ENCODE data around the gene CPNE1. TPM values are rescaled to one million over a fixed set of nuclear protein-coding genes. Genes with fewer than 3 reads are reported as not detected.

The CPNE1 gene
- total and polyA plus RNA-seq, 10 of the 15 experiments (the other 5 are each of a cell fraction or from before 2014, with no cell fraction given) = 84.9 to 209 (median 146) TPM

- BruUV-seq (replicated peaks) = TSS peak; percentile 84
- Histone ChIP-seq H3K79me2 (ENCODE audit: control insufficient read depth, insufficient read depth, low read length) (peaks cover 27% of the 10 kb centered on the region), H4K20me1 (ENCODE audit: control insufficient read depth, insufficient read depth) (no peaks in the 10 kb centered on the region; the same call in 1 of the 2 replicates), H3K27me3 (replicated peaks in 1 of 2; ENCODE audit: control insufficient read depth in 2 of 2, insufficient read depth in 2 of 2, low read length in 1 of 2) (no peaks in the 10 kb centered on the region), H3K27ac (ENCODE audit: control insufficient read depth, insufficient read depth) (peak within 1 kb of the TSS; percentile 87), H3K4me2 (ENCODE audit: control insufficient read depth, insufficient read depth) (peak within 1 kb of the TSS; percentile 95), H3K9me3 (replicated peaks; ENCODE audit: control insufficient read depth, insufficient read depth, low read length) (no peaks in the 10 kb centered on the region), H3K4me3 (peak within 1 kb of the TSS; percentile 71), H2AFZ (ENCODE audit: control insufficient read depth, low read depth, low read length) (peak within 1 kb of the TSS; percentile 97), H3K9ac (ENCODE audit: control insufficient read depth, insufficient read depth, low read length) (peak within 1 kb of the TSS; percentile 96), H3K36me3 (ENCODE audit: control insufficient read depth in 2 of 2, insufficient read depth in 2 of 2, low read length in 1 of 2) (peaks cover 4 to 25% of the 10 kb centered on the region in 2 experiments), H3K4me1 (ENCODE audit: control insufficient read depth, insufficient read depth, low read length) (peaks cover 11% of the 10 kb centered on the region; the same call in 1 of the 2 replicates)
- in situ Hi-C loops (cut with MboI) = no loop called here
- POLR2A ChIA-PET = interaction anchor here (0.7 to 3.6 kb wide), 4 partner anchors 12 to 43 kb away, joined by 3 to 20 read pairs (median 7); partner anchors contain the start of gene RBM39
- CTCF ChIA-PET = interaction anchor here (1.1 to 1.5 kb wide), 5 partner anchors 10 to 80 kb away, joined by 3 to 4 read pairs (median 3); partner anchors contain the start of gene RBM39
- DNase-seq (ENCODE audit: low read depth, low spot score) (peak; percentile 36), FAIRE-seq (no peak), ATAC-seq (peak; percentile 93)
- SMC1A ChIA-PET (ENCODE audit: uncharacterized antibody, unreplicated experiment) = interaction anchor here (1.0 kb wide), 1 partner anchor 10 kb away, joined by 3 read pairs; no protein-coding TSS in a partner anchor
- RAD21 ChIA-PET (ENCODE audit: unreplicated experiment) = interaction anchor here (1.0 to 1.2 kb wide), 3 partner anchors 36 to 211 kb away, joined by 3 to 4 read pairs (median 3); no protein-coding TSS in a partner anchor
- intact Hi-C loops (cut with micrococcal nuclease; ENCODE audit: unreplicated experiment) = loop anchor here (2.0 to 5.0 kb wide), 2 partner anchors 97 to 237 kb away; no protein-coding TSS in a partner anchor
- 1% methylated on average over 77 of the region's 81 CpGs for WGBS (ENCODE audit: insufficient coverage, insufficient replicate concordance, low lambda C conversion rate, missing lambda C conversion rate)
- TF ChIP-seq NBN (IDR thresholded peaks at IDR 0.05) = peak; percentile 89
- TF ChIP-seq NFIC (IDR thresholded peaks at IDR 0.05; ENCODE audit: low read depth, low read length) = peak; percentile 22; the same call in 1 of the 2 replicates
- no peak for TF ChIP-seq RB1 (IDR thresholded peaks at IDR 0.05; ENCODE audit: borderline replicate concordance)
- TF ChIP-seq JUNB (IDR thresholded peaks at IDR 0.05) = no peak
- TF ChIP-seq TCF7 (IDR thresholded peaks at IDR 0.05; ENCODE audit: borderline replicate concordance) = no peak
- TF ChIP-seq FOXK2 (IDR thresholded peaks at IDR 0.05) = peak; percentile 38; the same call in 1 of the 2 replicates
- TF ChIP-seq POLR2AphosphoS5 (IDR thresholded peaks at IDR 0.05; ENCODE audit: low read length) = peak; percentile 78; the same call in 1 of the 2 replicates
- no peak for TF ChIP-seq ZNF622 (IDR thresholded peaks at IDR 0.05)
- TF ChIP-seq POLR2AphosphoS2 (IDR thresholded peaks at IDR 0.05; ENCODE audit: low read depth, low read length) = peak; percentile 76; the same call in 1 of the 2 replicates
- peak; percentile 69 for TF ChIP-seq ZNF687 (IDR thresholded peaks at IDR 0.05)
- TF ChIP-seq ZBTB33 (IDR thresholded peaks at IDR 0.05) = no peak
- TF ChIP-seq ASH2L (IDR thresholded peaks at IDR 0.05; ENCODE audit: borderline replicate concordance, low read depth) = 0 out of 2 replicates have a peak, but pooled peaks have one; percentile 50
- peak; percentile 82; the same call in 1 of the 2 replicates for TF ChIP-seq TAF1 (IDR thresholded peaks at IDR 0.05; ENCODE audit: borderline replicate concordance, low read depth, low read length)
- TF ChIP-seq ZNF384 (IDR thresholded peaks at IDR 0.05; ENCODE audit: borderline replicate concordance, low read depth, low read length) = no peak
- TF ChIP-seq RBBP5 (conservative IDR thresholded peaks at IDR 0.05) = no peak
- TF ChIP-seq GABPA (IDR thresholded peaks at IDR 0.05; ENCODE audit: low read depth) = peak; percentile 98
Observed at GRCh38 chr20:35699127-35699956, 34.6 kb upstream of the CPNE1 start, which contains the start of the genes NFS1 and ROMO1. NFS1 (minus strand) TSS chr20:35699352; CDS start chr20:35699288, 64 bp downstream. ROMO1 (plus strand) TSS chr20:35699405; CDS start chr20:35699633, 228 bp downstream.

All from GM12878 (cell line).